ENCODE data around the gene ARHGAP26. TPM values are rescaled to one million over a fixed set of nuclear protein-coding genes. Genes with fewer than 3 reads are reported as not detected.

ARHGAP26 gene
- total and polyA plus RNA-seq, 2 donors (not counting 3 experiments of a cell fraction or from before 2014, with no cell fraction given): 3.1 to 16.2 TPM

DNA sequence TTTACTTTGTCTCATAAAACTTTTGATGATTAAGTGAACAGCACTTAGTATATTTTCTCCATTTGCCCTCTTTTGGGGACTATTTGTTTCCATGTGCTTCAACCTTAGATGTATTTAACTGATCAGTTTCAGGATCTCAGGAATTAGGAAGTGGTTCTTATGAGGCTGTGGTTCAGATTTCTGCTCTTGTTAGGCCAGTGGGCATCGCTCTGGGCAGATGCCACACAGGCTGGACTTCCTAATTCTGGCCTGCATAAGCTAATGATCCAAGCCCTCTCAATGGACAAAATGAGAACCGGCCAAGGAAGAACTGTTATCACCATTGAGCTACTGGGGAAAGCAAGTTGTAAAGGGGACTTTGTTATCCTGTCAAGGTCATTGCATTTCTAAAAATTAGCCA, 6.9 kb downstream of the ARHGAP26 start:
- dilution Hi-C loops (cut with MboI; ENCODE audit: extremely low pct_ligation_motif_present, low sequenced_read_pairs) (no loop called here), intact Hi-C loops (cut with micrococcal nuclease) (no loop called here)
- no peak overlapping the region for H3K4me2 ChIP-seq (ENCODE audit: insufficient read depth, low read length)
- H3K4me3 ChIP-seq (replicated peaks in 1 of 3; ENCODE audit: insufficient read depth in 1 of 3, low read depth in 1 of 3, low read length in 3 of 3): no peak overlapping the region
- TF ChIP-seq POLR2AphosphoS5 (IDR thresholded peaks at IDR 0.05; ENCODE audit: insufficient read depth, low read depth, low read length) (no peak), MYC (IDR thresholded peaks at IDR 0.05; ENCODE audit: low read depth, low read length) (no peak), JUN (IDR thresholded peaks at IDR 0.05; ENCODE audit: borderline replicate concordance, insufficient read depth, insufficient read length, low read depth) (no peak), POLR2A (IDR thresholded peaks at IDR 0.05; ENCODE audit: low read depth, low read length) (no peak), GATA2 (IDR thresholded peaks at IDR 0.05; ENCODE audit: insufficient read depth, insufficient read length, low read depth, low read length) (no peak), FOS (IDR thresholded peaks at IDR 0.05; ENCODE audit: borderline replicate concordance, insufficient read depth, low read length) (no peak), EZH2 (IDR thresholded peaks at IDR 0.05; ENCODE audit: borderline replicate concordance, low read depth, low read length, severe bottlenecking) (no peak)
- TF ChIP-seq, protein P1, sequence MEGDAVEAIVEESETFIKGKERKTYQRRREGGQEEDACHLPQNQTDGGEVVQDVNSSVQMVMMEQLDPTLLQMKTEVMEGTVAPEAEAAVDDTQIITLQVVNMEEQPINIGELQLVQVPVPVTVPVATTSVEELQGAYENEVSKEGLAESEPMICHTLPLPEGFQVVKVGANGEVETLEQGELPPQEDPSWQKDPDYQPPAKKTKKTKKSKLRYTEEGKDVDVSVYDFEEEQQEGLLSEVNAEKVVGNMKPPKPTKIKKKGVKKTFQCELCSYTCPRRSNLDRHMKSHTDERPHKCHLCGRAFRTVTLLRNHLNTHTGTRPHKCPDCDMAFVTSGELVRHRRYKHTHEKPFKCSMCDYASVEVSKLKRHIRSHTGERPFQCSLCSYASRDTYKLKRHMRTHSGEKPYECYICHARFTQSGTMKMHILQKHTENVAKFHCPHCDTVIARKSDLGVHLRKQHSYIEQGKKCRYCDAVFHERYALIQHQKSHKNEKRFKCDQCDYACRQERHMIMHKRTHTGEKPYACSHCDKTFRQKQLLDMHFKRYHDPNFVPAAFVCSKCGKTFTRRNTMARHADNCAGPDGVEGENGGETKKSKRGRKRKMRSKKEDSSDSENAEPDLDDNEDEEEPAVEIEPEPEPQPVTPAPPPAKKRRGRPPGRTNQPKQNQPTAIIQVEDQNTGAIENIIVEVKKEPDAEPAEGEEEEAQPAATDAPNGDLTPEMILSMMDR (IDR thresholded peaks at IDR 0.05; ENCODE audit: extremely low read depth in 1 of 2, insufficient read depth in 1 of 2, low read depth in 1 of 2, low read length in 2 of 2): no peak
- TF ChIP-seq, protein P2, sequence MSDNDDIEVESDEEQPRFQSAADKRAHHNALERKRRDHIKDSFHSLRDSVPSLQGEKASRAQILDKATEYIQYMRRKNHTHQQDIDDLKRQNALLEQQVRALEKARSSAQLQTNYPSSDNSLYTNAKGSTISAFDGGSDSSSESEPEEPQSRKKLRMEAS (IDR thresholded peaks at IDR 0.05; ENCODE audit: insufficient read depth, insufficient read length): no peak
- H3K9ac ChIP-seq (replicated peaks; ENCODE audit: extremely low read depth, insufficient read depth, low read length): no peak overlapping the region
- POLR2A ChIA-PET: no interaction called here
- no peaks in the 10 kb centered on the region for H3K9me1 ChIP-seq (replicated peaks; ENCODE audit: control insufficient read depth, extremely low read depth, insufficient read depth, low read length)
- BruUV-seq (replicated peaks): no TSS peak
- no peaks in the 10 kb centered on the region for H3K79me2 ChIP-seq (ENCODE audit: control insufficient read depth, insufficient read depth, low read length)
- no peaks in the 10 kb centered on the region for H3K9me3 ChIP-seq (replicated peaks; ENCODE audit: control insufficient read depth, insufficient read depth, low read length)
- no peaks in the 10 kb centered on the region for H4K20me1 ChIP-seq (replicated peaks; ENCODE audit: control insufficient read depth, extremely low read depth, insufficient read depth, low read length)
- CTCF ChIA-PET: interaction anchor here (1.0 to 3.1 kb wide), 3 partner anchors 22 to 112 kb away, joined by 3 to 25 read pairs (median 5); no protein-coding TSS in a partner anchor
- no peak overlapping the region for H2AFZ ChIP-seq (ENCODE audit: low read depth, low read length)
- H3K36me3 ChIP-seq (ENCODE audit: control insufficient read depth in 2 of 2, extremely low read depth in 1 of 2, insufficient read depth in 2 of 2, low read length in 2 of 2): no peaks in the 10 kb centered on the region
- H3K27me3 ChIP-seq (ENCODE audit: control insufficient read depth in 2 of 2, insufficient read depth in 2 of 2, low read length in 2 of 2): no peaks in the 10 kb centered on the region
- H3K27ac ChIP-seq (ENCODE audit: insufficient read depth, low read depth, low read length): no peak overlapping the region
- H3K4me1 ChIP-seq (ENCODE audit: control insufficient read depth, extremely low read depth, insufficient read depth, low read length): peaks cover 8% of the 10 kb centered on the region
- DNase-seq (ENCODE audit: low read depth, low spot score): no peak
- FAIRE-seq: no peak
